WTC11 (cell line): ENCODE data around the gene GLI2.

Experiments
- CDX4 ChIP-seq: fragments of 250-450 bp; sonication (Bioruptor Pico); IDR thresholded peaks from 2 replicates; pipeline ENCODE4 v1.9.0; 2021; ENCODE audit warnings: moderate library complexity, mild to moderate bottlenecking, inconsistent platforms, borderline replicate concordance
- CREM ChIP-seq: sonication (generic); formaldehyde crosslinking; IDR thresholded peaks from 2 replicates; pipeline ENCODE4 v1.8.1; 2022; ENCODE audit warnings: mild to moderate bottlenecking, missing genetic modification reagents, moderate library complexity
- CTCF ChIP-seq: fragments of 200-600 bp; IDR thresholded peaks from 2 replicates; pipeline ENCODE4 v1.8.0; 2022; ENCODE audit warnings: antibody characterized with exemption
- ELF4 ChIP-seq: sonication (generic); formaldehyde crosslinking; IDR thresholded peaks from 2 replicates; pipeline ENCODE4 v1.8.1; 2022; ENCODE audit warnings: low read depth, mild to moderate bottlenecking, moderate library complexity, missing genetic modification reagents
- ESRRA ChIP-seq: sonication (generic); formaldehyde crosslinking; IDR thresholded peaks from 2 replicates; pipeline ENCODE4 v1.8.1; 2022; ENCODE audit warnings: mild to moderate bottlenecking, missing genetic modification reagents, borderline replicate concordance
- GABPB1 ChIP-seq: sonication (generic); formaldehyde crosslinking; IDR thresholded peaks from 2 replicates; pipeline ENCODE4 v1.8.1; 2023; ENCODE audit warnings: mild to moderate bottlenecking, missing genetic modification reagents
- MAX ChIP-seq: sonication (generic); formaldehyde crosslinking; IDR thresholded peaks from 2 replicates; pipeline ENCODE4 v1.8.0; 2022; ENCODE audit warnings: mild to moderate bottlenecking, missing genetic modification reagents
- STAT6 ChIP-seq: sonication (generic); formaldehyde crosslinking; conservative IDR thresholded peaks from 2 replicates; pipeline ENCODE4 v1.8.1; 2023; ENCODE audit warnings: mild to moderate bottlenecking, low read depth, missing genetic modification reagents, moderate library complexity
- TP53 ChIP-seq: sonication (generic); formaldehyde crosslinking; IDR thresholded peaks from 2 replicates; pipeline ENCODE4 v1.8.1; 2023; ENCODE audit warnings: mild to moderate bottlenecking, missing genetic modification reagents
- ZNF396 ChIP-seq: fragments of 250-450 bp; sonication (Bioruptor Pico); IDR thresholded peaks from 2 replicates; pipeline ENCODE4 v1.8.0; 2021; ENCODE audit warnings: mild to moderate bottlenecking, moderate library complexity, borderline replicate concordance
- TF ChIP-seq, protein P1 (sequence below): sonication (generic); formaldehyde crosslinking; conservative IDR thresholded peaks from 2 replicates; pipeline ENCODE4 v1.8.1; 2022; ENCODE audit warnings: mild to moderate bottlenecking, missing genetic modification reagents
- TF ChIP-seq, protein P2 (sequence below): sonication (generic); formaldehyde crosslinking; IDR thresholded peaks from 2 replicates; pipeline ENCODE4 v1.8.1; 2022; ENCODE audit warnings: low read depth, mild to moderate bottlenecking, moderate library complexity, missing genetic modification reagents, borderline replicate concordance
- TF ChIP-seq, protein P3 (sequence below): sonication (generic); formaldehyde crosslinking; IDR thresholded peaks from 2 replicates; pipeline ENCODE4 v1.8.0; 2022; ENCODE audit warnings: mild to moderate bottlenecking, missing genetic modification reagents

DNA sequence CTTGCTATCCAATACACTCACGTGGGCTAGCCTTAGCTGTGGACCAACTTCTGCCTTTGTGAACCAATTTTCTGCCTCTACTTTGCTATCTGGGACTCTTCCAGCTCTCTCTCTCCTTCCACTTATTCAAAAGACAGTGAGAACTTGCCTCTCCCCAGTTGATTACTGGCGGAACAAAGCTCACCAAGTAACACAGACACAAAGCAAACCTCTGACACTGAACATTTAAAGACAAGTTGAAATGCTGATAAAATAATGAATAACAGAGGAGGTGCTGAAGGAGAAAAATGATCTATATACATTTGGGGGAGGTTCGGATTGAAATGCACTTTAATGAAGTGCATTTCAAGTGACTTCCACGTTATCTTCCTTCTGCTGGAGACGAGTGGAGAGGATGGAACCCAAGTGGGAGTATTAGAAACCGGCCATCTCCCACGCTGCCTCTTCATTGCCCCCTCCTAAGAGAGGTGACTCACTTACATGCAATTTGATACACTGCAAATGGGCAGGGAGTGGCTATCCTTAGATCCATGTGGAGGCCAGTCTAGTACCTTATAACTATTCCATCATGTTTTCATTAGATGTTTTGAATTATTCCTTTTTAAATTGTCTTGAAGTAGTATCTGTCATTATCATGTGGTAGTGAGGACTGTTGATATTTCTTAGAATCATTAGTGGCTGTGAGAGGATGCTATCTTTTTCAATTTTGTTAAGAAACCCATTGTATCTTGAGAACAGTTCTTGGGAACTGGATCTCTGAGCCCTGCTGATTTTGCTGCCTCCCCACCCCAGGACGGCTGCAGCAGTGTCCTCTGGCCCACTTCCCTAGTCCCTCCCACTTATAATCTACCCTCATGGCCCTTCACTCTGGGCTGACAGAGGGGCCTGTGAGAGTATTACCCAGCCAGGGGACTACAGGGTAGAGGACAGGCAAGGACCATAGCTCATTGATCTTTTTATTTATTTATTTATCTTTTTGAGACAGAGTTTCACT, 6.0 kb upstream of the GLI2 start:
- no peak for TF ChIP-seq CTCF
- TF ChIP-seq TP53 = no peak
- TF ChIP-seq CREM = no peak
- TF ChIP-seq ESRRA (CRISPR knock-in tag) = no peak
- no peak for TF ChIP-seq ZNF396 (CRISPR knock-in tag)
- TF ChIP-seq, protein P1, sequence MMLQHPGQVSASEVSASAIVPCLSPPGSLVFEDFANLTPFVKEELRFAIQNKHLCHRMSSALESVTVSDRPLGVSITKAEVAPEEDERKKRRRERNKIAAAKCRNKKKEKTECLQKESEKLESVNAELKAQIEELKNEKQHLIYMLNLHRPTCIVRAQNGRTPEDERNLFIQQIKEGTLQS (CRISPR knock-in tag) = no peak
- TF ChIP-seq MAX (CRISPR knock-in tag) = no peak
- TF ChIP-seq ELF4 (CRISPR knock-in tag) = no peak
- TF ChIP-seq, protein P2, sequence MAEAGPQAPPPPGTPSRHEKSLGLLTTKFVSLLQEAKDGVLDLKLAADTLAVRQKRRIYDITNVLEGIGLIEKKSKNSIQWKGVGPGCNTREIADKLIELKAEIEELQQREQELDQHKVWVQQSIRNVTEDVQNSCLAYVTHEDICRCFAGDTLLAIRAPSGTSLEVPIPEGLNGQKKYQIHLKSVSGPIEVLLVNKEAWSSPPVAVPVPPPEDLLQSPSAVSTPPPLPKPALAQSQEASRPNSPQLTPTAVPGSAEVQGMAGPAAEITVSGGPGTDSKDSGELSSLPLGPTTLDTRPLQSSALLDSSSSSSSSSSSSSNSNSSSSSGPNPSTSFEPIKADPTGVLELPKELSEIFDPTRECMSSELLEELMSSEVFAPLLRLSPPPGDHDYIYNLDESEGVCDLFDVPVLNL = no peak
- TF ChIP-seq, protein P3, sequence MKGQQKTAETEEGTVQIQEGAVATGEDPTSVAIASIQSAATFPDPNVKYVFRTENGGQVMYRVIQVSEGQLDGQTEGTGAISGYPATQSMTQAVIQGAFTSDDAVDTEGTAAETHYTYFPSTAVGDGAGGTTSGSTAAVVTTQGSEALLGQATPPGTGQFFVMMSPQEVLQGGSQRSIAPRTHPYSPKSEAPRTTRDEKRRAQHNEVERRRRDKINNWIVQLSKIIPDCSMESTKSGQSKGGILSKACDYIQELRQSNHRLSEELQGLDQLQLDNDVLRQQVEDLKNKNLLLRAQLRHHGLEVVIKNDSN (CRISPR knock-in tag) = no peak
- TF ChIP-seq CDX4 (CRISPR knock-in tag) = no peak
- no peak for TF ChIP-seq STAT6 (CRISPR knock-in tag)
- TF ChIP-seq GABPB1 (CRISPR knock-in tag) = no peak
